ENCODE data around the gene COL23A1.

- TF ChIP-seq SUZ12 (IDR thresholded peaks at IDR 0.05; ENCODE audit: low read length), result no peak
- TF ChIP-seq SP2 (IDR thresholded peaks at IDR 0.05; ENCODE audit: low read length), result no peak
- no peak for TF ChIP-seq CTCF (IDR thresholded peaks at IDR 0.05; ENCODE audit: control extremely low read depth in 1 of 3, insufficient read depth in 1 of 3, low read depth in 1 of 3, low read length in 3 of 3)
These were observed 228.3 kb downstream of the COL23A1 start for GRCh38 chr5:178361657-178362445.

Measured in H1 (cell line).